Adrenal gland (tissue), 12 donors: ENCODE results near the gene NRARP. TPM values are rescaled to one million over a fixed set of nuclear protein-coding genes. Genes with fewer than 3 reads are reported as not detected.
A peak's percentile ranks its signal among the peaks of the same experiment; 100 is the strongest.

Experiments used
- DNase-seq, 7 donors: peaks; one replicate each; pipeline ENCODE4 v3.0.0-alpha.2; 2019 to 2020
- H3K27ac ChIP-seq, 5 donors: fragments of 200-600 bp; sonication (generic) in 4 of 5; 1 replicate in 3 of 5; 2 replicates in 2 of 5; pipeline versions ENCODE4 v1.5.1 to v1.8.0; 2016 to 2020; ENCODE audit warnings: mild to moderate bottlenecking in 1 of 5
- H3K27me3 ChIP-seq: fragments of 200-600 bp; 2 replicates; pipeline ENCODE4 v1.8.0; 2021
- H3K36me3 ChIP-seq, 2 donors: fragments of 200-600 bp; replicated peaks in 1 of 2; 1 replicate in 1 of 2; 2 replicates in 1 of 2; pipeline versions ENCODE4 v1.5.1 to v1.8.0; 2018 to 2022
- H3K4me1 ChIP-seq, 2 donors: fragments of 200-600 bp; replicated peaks in 1 of 2; 1 replicate in 1 of 2; 2 replicates in 1 of 2; pipeline versions ENCODE4 v1.5.1 to v1.8.0; 2018 to 2021
- H3K4me3 ChIP-seq, 4 donors: fragments of 200-600 bp; sonication (generic) in 3 of 4; one replicate each; pipeline ENCODE4 v1.5.1; 2016 to 2018
- H3K9me3 ChIP-seq, 3 donors: fragments of 200-600 bp; sonication (generic) in 1 of 3; replicated peaks in 1 of 3; 1 replicate in 2 of 3; 2 replicates in 1 of 3; pipeline versions ENCODE4 v1.5.1 to v1.8.0; 2016 to 2021
- POLR2A ChIP-seq, 2 donors: fragments of 450-650 bp; IDR thresholded peaks; one replicate each; pipeline ENCODE4 v1.6.1; 2017; ENCODE audit warnings: antibody characterized with exemption in 2 of 2, mild to moderate bottlenecking in 2 of 2, moderate library complexity in 1 of 2
- WGBS, 4 donors: extraction: QIAGEN DNeasy Blood & Tissue Kit in 2 of 4; methylation state at CpG; one replicate each; pipeline versions ENCODE4 v1.1.5 to v1.1.7; 2013 to 2017; 5-methylcytosine and 5-hydroxymethylcytosine counted together
- intact Hi-C, 2 donors: fragments of 100-400 bp; cut with DNase I; formaldehyde crosslinking; loops; one replicate each; pipeline versions ENCODE4 v1.14.1 to v1.15.0; 2022 to 2023
- polyA plus RNA-seq, 3 donors: library from polyadenylated mRNA; stranded (reverse); fragments of 200-250 nt in 2 of 3; fragments of 350-450 nt in 1 of 3; fragmentation: Illumina TruSeq in 1 of 3; extraction: RNeasy Lipid Tissue Mini Kit (QIAGEN cat#74804) in 1 of 3; gene quantifications; one replicate each; pipeline ENCODE4 v1.2.3, GENCODE V29; 2013 to 2014
- total RNA-seq, 9 donors: library from RNA; depleted of rRNA in 4 of 9; stranded (reverse); fragments of >200 nt in 4 of 9; fragments of 120-200 nt in 1 of 9; fragmentation: NEBNext Ultra II Directional in 1 of 9; extraction: Animal tissue kit (Norgen Biotek cat#: 25700) in 1 of 9; gene quantifications; one replicate each; pipeline versions ENCODE4 v1.1.0 to v1.2.4, GENCODE V29; 2013 to 2023
- TF ChIP-seq, protein P1 (sequence below), 6 experiments: fragments of 450-650 bp in 4 of 6; fragments of 200-600 bp in 2 of 6; sonication (generic) in 1 of 6; IDR thresholded peaks; 1 replicate in 5 of 6; 2 replicates in 1 of 6; pipeline versions ENCODE4 v1.5.1 to v1.8.0; 2016 to 2021; ENCODE audit warnings: antibody characterized with exemption in 6 of 6, mild to moderate bottlenecking in 2 of 6, moderate library complexity in 1 of 6
- donor health status: healthy with polysubstance abuse.
- donor health status: Bipolar disorder and iron deficiency.
- donor health status: DM: yes; HTN: yes; CAD: no.
- donor health status: DM: no; HTN: no; CAD: no.
- donor health status: DM: no; HTN: no; CAD: no.
- donor health status: DM: yes; HTN: yes; CAD: no.

The NRARP gene
- total and polyA plus RNA-seq, 12 donors = 0.59 to 11.2 (median 2.7) TPM

DNA sequence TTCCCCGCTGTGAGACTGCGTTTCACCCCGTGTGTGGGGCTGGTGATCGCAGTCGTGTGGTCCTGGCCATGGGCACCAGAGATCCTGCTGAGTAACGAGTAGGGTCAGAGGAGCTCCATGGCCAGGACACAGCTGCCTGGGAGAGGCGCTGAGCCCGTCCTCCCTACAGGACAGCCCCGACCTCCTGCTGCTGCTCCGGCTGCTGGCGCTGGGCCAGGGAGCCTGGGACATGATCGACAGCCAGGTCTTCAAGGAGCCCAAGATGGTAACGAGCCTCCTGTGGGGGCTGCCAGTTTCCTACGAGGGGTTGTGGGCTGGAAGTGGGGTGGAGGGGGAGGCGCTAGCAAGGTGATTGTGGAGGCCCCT lies 35.9 kb downstream of the NRARP start:
- no peak overlapping the region for H3K27ac ChIP-seq
- TF ChIP-seq, protein P1, sequence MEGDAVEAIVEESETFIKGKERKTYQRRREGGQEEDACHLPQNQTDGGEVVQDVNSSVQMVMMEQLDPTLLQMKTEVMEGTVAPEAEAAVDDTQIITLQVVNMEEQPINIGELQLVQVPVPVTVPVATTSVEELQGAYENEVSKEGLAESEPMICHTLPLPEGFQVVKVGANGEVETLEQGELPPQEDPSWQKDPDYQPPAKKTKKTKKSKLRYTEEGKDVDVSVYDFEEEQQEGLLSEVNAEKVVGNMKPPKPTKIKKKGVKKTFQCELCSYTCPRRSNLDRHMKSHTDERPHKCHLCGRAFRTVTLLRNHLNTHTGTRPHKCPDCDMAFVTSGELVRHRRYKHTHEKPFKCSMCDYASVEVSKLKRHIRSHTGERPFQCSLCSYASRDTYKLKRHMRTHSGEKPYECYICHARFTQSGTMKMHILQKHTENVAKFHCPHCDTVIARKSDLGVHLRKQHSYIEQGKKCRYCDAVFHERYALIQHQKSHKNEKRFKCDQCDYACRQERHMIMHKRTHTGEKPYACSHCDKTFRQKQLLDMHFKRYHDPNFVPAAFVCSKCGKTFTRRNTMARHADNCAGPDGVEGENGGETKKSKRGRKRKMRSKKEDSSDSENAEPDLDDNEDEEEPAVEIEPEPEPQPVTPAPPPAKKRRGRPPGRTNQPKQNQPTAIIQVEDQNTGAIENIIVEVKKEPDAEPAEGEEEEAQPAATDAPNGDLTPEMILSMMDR (IDR thresholded peaks at IDR 0.05) = no peak
- TF ChIP-seq POLR2A (IDR thresholded peaks at IDR 0.05) = no peak
- H3K27me3 ChIP-seq = no peaks in the 10 kb centered on the region
- intact Hi-C loops = no loop called here
- peaks cover 4 to 16% of the 10 kb centered on the region in 2 donors for H3K4me1 ChIP-seq
- no peak overlapping the region for H3K4me3 ChIP-seq
- DNase-seq = peak in 3 of 7 donors; percentile 16 to 25 (median 23)
- 75 to 91% (median 82%) methylated on average over 11 to 15 of the region's 15 CpGs for WGBS, 4 donors
- H3K36me3 ChIP-seq = peaks cover 0 to 35% of the 10 kb centered on the region in 2 donors
- no peaks in the 10 kb centered on the region for H3K9me3 ChIP-seq

DNA sequence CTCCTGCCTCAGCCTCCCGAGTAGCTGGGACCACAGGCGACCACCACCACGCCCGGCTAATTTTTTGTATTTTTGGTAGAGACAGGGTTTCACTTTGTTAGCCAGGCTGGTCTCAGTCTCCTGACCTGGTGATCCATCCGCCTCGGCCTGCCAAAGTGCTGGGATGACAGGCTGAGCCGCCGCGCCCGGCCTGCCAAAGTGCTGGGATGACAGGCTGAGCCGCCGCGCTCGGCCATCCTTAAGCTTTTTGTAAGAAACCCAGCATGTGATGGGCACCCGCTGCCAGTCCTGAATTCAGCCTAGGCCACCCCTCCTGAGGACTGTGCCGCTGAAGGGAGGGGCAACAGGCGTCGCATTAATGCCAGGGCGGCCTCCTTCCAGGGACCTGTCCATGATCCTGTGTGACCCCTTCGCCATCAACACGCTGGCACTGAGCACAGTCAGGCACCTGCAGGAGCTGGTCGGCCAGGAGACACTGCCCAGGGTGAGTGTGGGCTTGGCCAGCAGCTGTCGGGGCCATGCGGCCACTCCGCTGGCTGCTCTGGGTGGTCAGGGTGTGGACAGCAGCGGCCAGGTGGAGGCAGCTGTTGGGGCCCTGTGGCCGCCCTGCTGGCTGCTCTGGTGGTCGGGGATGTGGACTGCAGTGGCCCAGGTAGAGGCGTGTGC lies 36.4 kb downstream of the NRARP start:
- Histone ChIP-seq H3K27me3 (no peaks in the 10 kb centered on the region), H3K4me3 (no peak overlapping the region), H3K27ac (no peak overlapping the region), H3K4me1 (peaks cover 4 to 16% of the 10 kb centered on the region in 2 donors), H3K36me3 (peaks cover 0 to 31% of the 10 kb centered on the region in 2 donors), H3K9me3 (no peaks in the 10 kb centered on the region)
- TF ChIP-seq, protein P1 (IDR thresholded peaks at IDR 0.05) = no peak
- no peak for TF ChIP-seq POLR2A (IDR thresholded peaks at IDR 0.05)
- DNase-seq = peak in 2 of 7 donors; percentile 15 to 23
- WGBS, 4 donors = 84 to 96% (median 94%) methylated on average over 11 to 29 of the region's 29 CpGs
- intact Hi-C loops = no loop called here

DNA sequence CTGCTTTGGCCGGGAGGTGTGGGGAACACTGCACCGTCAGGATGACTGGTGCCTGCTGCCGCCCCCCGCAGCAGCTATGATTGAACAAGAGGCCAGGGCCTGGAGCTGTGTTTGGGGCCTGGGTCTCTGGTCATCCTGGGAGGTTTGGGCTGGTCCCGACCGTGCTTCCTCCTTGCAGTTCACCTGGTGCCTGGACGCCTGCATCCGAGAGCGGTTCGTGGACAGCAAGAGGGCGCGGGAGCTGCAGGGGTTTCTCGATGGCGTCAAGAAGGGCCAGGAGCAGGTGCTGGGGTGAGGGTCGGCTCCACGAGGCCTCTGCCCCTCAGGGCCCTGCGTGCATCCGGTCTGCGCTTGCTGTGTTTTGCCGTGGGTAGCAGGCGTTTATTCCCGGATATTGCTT lies 38.0 kb downstream of the NRARP start:
- no peaks in the 10 kb centered on the region for H3K9me3 ChIP-seq
- H3K4me3 ChIP-seq = no peak overlapping the region
- H3K36me3 ChIP-seq = peaks cover 0 to 34% of the 10 kb centered on the region in 2 donors
- H3K27ac ChIP-seq = no peak overlapping the region
- no peak for TF ChIP-seq POLR2A (IDR thresholded peaks at IDR 0.05)
- TF ChIP-seq, protein P1 (IDR thresholded peaks at IDR 0.05) = no peak
- no peaks in the 10 kb centered on the region for H3K27me3 ChIP-seq
- DNase-seq = peak in 1 of 7 donors; percentile 16
- WGBS, 4 donors = 92 to 97% (median 95%) methylated on average over 21 to 22 of the region's 22 CpGs
- intact Hi-C loops = no loop called here
- H3K4me1 ChIP-seq = peaks cover 0 to 8% of the 10 kb centered on the region in 2 donors

DNA sequence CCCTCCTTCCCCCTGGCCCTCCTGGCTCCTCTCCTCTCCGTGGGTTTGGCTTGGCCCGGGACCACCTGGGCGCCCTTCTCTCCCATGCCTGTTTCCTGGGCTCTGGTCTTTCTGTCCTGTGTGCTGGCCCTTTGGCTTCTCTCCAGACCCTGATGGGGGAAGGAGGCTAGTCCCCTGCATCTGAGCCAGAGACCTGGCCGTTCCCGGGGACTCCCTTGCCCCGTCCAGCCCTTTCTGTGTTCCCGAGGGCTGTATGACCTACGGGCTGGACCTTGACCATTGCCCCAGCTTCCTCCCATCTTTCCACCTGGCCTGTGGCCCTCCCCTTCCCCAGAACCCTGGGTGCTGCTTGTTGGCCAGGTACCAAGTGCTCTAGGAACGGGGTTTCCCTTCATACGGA lies 38.6 kb downstream of the NRARP start:
- H3K36me3 ChIP-seq = peaks cover 0 to 38% of the 10 kb centered on the region in 2 donors
- 81 to 88% (median 84%) methylated on average over 8 to 10 of the region's 10 CpGs for WGBS, 4 donors
- intact Hi-C loops = no loop called here
- no peak overlapping the region for H3K4me3 ChIP-seq
- no peaks in the 10 kb centered on the region for H3K9me3 ChIP-seq
- H3K27me3 ChIP-seq = no peaks in the 10 kb centered on the region
- TF ChIP-seq POLR2A (IDR thresholded peaks at IDR 0.05) = no peak
- TF ChIP-seq, protein P1 (IDR thresholded peaks at IDR 0.05) = no peak
- DNase-seq = peak in 1 of 7 donors; percentile 15
- H3K4me1 ChIP-seq = peaks cover 0 to 3% of the 10 kb centered on the region in 2 donors
- no peak overlapping the region for H3K27ac ChIP-seq
